COLO829 (cell line): Measurements from ENCODE around the gene PCDH10.
A peak's percentile ranks its signal among the peaks of the same experiment; 100 is the strongest.

ENCODE experiments used
- DNase-seq: peaks from one replicate; pipeline ENCODE4 v3.0.0; 2012; ENCODE audit warnings: low spot score

PCDH10 gene

DNA sequence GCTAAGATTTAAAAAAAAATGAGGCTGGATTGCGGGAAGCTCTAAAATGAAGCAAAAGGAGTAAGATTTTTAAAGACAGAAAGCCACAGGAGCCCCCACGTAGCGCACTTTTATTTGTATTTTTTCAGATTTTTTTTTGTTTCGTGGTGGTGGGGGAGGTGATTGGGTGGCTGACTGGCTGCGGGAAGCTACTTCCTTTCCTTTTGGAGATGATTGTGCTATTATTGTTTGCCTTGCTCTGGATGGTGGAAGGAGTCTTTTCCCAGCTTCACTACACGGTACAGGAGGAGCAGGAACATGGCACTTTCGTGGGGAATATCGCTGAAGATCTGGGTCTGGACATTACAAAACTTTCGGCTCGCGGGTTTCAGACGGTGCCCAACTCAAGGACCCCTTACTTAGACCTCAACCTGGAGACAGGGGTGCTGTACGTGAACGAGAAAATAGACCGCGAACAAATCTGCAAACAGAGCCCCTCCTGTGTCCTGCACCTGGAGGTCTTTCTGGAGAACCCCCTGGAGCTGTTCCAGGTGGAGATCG lies 908 bp downstream of the PCDH10 start:
- DNase-seq = peak; percentile 20

DNA sequence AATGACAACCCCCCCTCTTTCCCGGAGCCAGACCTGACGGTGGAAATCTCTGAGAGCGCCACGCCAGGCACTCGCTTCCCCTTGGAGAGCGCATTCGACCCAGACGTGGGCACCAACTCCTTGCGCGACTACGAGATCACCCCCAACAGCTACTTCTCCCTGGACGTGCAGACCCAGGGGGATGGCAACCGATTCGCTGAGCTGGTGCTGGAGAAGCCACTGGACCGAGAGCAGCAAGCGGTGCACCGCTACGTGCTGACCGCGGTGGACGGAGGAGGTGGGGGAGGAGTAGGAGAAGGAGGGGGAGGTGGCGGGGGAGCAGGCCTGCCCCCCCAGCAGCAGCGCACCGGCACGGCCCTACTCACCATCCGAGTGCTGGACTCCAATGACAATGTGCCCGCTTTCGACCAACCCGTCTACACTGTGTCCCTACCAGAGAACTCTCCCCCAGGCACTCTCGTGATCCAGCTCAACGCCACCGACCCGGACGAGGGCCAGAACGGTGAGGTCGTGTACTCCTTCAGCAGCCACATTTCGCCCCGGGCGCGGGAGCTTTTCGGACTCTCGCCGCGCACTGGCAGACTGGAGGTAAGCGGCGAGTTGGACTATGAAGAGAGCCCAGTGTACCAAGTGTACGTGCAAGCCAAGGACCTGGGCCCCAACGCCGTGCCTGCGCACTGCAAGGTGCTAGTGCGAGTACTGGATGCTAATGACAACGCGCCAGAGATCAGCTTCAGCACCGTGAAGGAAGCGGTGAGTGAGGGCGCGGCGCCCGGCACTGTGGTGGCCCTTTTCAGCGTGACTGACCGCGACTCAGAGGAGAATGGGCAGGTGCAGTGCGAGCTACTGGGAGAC lies 1.6 kb downstream of the PCDH10 start:
- no peak for DNase-seq

DNA sequence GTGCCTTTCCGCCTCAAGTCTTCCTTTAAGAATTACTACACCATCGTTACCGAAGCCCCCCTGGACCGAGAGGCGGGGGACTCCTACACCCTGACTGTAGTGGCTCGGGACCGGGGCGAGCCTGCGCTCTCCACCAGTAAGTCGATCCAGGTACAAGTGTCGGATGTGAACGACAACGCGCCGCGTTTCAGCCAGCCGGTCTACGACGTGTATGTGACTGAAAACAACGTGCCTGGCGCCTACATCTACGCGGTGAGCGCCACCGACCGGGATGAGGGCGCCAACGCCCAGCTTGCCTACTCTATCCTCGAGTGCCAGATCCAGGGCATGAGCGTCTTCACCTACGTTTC lies 2.2 kb downstream of the PCDH10 start:
- no peak for DNase-seq

DNA sequence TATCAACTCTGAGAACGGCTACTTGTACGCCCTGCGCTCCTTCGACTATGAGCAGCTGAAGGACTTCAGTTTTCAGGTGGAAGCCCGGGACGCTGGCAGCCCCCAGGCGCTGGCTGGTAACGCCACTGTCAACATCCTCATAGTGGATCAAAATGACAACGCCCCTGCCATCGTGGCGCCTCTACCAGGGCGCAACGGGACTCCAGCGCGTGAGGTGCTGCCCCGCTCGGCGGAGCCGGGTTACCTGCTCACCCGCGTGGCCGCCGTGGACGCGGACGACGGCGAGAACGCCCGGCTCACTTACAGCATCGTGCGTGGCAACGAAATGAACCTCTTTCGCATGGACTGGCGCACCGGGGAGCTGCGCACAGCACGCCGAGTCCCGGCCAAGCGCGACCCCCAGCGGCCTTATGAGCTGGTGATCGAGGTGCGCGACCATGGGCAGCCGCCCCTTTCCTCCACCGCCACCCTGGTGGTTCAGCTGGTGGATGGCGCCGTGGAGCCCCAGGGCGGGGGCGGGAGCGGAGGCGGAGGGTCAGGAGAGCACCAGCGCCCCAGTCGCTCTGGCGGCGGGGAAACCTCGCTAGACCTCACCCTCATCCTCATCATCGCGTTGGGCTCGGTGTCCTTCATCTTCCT lies 2.7 kb downstream of the PCDH10 start:
- no peak for DNase-seq

DNA sequence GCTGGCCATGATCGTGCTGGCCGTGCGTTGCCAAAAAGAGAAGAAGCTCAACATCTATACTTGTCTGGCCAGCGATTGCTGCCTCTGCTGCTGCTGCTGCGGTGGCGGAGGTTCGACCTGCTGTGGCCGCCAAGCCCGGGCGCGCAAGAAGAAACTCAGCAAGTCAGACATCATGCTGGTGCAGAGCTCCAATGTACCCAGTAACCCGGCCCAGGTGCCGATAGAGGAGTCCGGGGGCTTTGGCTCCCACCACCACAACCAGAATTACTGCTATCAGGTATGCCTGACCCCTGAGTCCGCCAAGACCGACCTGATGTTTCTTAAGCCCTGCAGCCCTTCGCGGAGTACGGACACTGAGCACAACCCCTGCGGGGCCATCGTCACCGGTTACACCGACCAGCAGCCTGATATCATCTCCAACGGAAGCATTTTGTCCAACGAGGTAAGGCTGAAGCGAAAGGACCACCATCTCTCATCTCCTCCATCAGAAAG lies 3.3 kb downstream of the PCDH10 start:
- DNase-seq = no peak

DNA sequence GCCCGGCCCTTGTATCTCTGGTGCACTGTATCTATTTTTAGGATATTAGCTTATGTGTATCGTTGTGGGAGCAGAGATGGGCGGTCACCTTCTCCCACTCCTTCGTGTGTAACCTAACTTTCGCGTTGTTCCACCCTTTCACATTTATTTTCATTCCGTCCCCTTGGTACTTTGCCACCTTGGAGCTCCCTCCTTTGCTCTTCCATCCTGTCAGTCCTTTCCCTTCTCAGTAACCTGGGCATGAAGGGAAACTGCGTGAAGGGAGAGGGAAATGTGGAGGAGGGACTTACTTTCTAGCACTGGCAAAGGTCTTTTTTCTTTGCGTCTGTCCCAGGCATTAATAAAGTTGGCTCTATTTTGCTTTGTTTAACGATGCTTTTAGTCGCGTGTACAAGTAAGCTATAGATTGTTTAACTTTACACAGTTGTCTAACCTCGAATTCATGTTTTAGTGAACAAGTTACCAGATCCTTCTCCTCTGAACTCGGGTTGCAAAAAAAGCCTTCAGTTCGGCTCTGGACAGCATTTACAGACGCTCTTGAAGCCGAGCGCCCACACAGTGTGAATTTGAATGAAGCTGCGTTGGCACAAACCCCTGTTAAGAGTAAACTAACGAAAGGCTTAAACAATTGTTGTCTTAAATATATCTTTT lies 3.9 kb downstream of the PCDH10 start:
- no peak for DNase-seq

DNA sequence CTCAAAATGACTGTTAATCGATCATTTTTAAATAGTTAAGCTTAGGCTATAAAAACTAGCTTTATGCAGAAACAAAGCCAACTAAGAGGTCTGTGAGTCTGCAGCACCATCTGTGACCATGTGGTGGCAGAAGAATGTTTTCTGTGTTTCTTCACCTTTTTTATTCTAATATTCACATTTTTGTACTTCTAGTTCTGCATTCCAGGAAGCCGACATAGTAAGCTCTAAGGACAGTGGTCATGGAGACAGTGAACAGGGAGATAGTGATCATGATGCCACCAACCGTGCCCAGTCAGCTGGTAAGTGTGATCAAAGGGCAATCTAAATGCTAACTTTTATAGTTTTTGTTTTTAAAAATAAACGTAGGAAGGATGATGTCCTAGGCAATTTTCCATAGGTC lies 5.6 kb downstream of the PCDH10 start:
- peak; percentile 27 for DNase-seq

DNA sequence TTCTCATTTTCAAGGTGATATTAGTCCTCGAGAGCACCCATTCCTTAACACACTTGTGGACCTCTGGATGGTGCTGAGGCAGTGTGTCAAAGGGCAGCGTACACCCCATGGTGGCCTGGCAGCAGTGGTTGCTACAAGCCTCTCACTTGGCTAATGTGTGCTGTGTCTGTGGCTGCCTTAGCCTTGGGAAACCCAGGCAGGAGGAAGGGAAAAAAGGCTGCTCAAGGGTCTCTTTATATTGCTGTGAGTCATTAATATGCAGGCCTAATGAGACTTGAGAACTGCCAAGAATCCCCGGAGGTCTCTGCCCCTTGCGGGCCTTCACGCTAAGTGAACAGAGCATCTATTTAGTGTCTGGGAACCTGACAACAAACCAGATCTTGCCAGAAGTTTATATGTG lies 7.0 kb downstream of the PCDH10 start:
- DNase-seq = peak; percentile 82

DNA sequence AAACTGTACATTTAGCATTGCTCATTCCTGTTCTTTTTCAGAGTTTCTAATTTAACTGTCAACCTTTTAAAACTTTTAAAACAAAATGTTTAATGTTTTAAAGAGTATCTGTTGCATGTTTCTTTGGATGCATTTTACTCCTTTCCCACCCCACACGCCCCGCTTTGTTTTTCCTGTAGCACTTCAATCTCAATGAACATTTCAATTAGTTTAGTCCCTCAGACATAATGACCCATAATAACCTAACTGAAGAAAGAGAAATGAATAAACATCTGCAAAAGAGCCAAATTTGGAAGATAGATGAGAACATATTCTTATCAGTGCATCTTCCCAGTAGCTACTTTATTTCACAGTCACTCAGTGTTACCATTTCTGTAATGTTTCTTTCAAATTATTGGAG lies 7.5 kb downstream of the PCDH10 start:
- peak; percentile 23 for DNase-seq

DNA sequence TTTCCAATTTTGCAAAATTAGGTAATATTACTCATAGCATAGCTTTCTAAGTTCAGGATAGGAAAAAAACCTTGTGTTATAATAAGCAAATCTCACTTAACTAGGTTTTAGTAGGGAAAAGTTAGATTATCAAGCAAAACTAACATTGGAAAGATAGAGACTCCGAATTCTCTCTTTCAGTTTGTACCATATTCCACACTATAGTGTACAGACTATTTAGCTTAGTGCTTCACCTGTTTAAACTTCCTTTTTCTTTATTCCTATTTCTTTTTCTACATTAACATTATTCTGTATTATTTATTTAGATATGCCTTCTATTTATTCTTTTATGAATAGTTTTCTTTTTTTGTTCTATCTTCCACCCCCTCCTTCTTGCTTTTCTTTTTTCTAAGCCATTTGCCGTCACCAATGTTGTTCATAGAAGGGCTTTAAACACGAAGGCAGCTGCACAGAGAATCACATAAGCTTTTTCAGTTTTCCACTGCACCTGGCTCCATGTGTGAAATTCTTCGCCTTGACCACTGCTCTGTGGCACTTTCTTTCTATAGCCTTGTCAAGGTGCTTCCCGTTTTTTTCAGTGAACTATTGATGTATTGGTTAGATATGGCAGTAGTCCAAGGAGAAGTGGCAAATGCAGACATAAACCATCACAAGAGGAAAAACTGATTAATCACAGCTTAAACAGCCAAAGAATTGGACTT lies 8.5 kb downstream of the PCDH10 start:
- DNase-seq = no peak

DNA sequence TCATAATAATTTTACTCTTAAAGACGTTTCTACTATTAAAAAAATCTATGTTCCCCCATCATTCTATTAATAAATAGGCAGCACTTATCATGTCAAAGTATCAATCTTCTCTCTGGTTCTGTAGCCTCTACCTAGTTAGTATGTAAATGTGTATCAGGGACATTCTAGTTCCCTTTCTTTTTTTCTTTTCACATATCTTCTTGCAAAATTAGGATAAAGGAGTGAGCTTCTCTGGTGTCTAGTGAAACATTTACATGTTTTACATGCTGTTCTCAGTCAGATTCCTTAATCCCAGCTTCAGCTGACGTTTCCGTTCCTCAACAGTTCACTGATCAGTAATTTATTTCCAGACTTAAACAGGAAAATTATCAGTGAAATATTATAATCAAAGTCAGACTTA lies 11.8 kb downstream of the PCDH10 start:
- no peak for DNase-seq

DNA sequence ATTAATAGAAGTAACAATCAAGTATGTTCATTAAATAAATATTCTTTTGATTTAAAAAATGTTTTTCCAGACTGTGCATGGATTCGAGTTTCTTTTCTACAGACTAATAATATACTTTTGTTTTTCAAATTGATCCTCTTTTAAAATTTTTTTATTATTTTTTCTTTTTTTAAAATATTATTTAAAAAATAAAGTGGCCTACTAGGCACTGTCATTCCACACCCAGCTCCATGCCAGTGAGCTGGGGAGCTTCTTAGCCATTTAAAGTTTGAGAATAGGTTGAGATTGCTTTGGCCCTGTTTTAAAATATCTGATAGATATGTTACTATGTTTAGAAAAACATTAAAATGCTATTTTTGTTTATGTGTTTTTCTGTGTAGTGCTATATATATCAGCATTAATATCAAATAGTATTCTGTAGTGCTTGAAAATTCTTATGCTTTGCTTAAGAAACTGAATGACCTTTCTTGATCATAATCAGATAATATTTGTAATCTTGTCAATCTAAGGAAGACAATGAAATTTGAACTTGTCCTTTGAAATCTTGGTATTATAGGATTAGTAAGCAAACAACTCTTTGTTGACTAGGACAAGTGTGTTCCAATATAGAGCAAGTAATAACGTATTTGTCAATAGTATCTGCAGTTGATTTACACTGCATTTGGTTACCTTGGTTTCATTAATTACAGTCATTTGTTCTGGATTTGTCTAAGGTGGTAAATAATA lies 12.6 kb downstream of the PCDH10 start:
- DNase-seq = no peak

DNA sequence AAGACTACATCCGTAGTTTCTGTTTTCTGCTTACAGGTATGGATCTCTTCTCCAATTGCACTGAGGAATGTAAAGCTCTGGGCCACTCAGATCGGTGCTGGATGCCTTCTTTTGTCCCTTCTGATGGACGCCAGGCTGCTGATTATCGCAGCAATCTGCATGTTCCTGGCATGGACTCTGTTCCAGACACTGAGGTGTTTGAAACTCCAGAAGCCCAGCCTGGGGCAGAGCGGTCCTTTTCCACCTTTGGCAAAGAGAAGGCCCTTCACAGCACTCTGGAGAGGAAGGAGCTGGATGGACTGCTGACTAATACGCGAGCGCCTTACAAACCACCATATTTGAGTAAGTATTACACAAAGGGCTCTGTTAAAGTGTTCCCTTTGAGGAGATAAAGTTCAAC lies 13.8 kb downstream of the PCDH10 start:
- peak; percentile 11 for DNase-seq

DNA sequence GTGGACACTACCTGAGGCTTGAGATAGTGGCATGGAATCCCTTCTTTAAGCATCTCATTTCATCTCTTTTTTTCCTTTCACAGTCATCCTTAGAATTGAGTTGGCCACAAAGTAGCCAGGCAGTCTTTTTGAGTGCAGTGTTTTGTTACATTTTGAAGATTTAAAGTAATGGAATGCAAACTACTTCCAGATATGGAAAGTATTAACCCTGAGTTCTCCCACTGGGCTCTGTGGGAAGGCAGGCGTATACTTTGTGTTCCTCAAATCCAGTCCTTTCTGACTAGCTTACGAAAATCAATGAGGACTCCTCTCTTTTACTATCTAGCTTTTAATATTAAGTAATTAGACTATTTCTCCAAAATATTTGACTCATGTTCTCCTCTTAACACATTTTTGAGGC lies 29.9 kb downstream of the PCDH10 start:
- DNase-seq = no peak

DNA sequence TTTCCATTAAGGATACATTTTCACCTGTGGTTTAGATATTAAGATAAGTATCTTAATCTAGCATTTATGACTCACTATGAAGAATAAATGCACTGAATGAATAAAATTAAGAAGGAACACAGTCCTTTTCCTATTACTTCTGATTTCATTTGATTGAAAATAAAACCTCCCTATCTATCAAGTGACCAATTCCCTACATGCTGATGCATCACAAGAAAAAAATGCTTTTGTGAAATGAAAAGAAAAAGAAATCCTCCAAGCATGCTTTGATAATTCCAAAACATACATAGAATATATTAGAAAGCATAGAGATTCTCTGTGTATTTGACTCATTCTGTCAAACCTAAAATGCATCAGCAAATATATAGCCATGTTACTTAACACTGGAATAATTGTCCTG lies 37.1 kb downstream of the PCDH10 start:
- peak; percentile 29 for DNase-seq

DNA sequence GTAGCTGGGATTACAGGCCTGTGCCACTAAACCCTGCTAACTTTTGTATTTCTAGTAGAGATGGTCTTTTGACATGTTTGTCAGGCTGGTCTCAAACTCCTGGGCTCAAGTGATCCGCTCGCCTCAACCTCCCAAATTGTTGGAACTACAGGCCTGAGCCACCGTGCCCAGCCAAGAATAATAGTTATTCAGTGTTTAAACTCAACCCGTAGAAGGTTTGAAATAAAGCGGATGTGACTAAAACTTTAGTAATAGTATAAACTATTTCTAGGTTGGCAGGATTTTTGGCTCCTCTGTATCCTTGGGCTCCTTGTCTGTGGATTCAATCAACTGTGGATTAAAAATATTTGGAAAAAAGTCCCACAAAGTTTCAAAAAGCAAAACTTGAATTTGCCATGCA lies 37.8 kb downstream of the PCDH10 start:
- no peak for DNase-seq

DNA sequence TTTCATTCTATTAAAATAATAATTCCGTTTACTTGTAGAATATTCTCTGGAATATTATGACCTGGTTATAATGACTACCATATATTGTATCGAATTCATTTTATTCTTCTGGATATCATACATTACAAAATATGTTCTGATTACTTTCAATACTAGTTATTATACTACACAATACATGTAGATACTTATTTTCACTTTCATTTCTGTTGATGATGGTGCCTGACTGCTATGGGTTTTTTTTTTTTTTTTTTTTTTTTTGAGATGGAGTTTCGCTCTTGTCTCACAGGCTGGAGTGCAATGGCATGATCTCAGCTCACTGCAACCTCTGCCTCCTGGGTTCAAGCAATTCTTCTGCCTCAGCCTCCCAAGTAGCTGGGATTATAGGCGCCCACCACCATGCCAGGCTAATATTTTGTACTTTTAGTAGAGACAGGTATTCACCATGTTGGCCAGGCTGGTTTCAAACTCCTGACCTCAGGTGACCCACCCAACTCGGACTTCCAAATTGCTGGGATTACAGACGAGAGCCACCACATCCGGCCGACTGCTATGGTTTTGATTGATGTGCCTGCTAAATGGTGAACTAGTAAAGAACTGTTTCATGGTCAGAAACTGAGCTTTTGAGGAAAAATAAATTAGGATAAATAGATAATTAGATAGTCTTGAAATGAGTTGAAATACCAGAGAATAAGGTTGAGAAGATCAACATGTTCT lies 39.5 kb downstream of the PCDH10 start:
- DNase-seq = no peak

DNA sequence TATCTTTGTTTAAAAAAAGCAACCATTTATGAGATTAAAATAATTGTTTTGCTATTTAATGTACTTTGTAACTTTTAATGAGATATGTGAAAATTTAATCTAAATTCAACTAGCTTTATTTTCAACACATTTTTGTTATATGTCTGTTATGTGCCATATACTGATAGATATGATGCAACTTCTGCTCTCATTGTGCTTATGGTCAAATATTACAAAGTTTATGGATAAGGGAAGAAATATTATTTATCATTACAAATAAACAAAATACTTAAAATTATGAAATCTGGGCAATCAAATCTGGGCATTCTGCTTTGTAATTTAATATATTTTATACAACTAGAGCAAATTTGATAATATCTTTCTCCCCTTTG lies 40.0 kb downstream of the PCDH10 start:
- DNase-seq = no peak

DNA sequence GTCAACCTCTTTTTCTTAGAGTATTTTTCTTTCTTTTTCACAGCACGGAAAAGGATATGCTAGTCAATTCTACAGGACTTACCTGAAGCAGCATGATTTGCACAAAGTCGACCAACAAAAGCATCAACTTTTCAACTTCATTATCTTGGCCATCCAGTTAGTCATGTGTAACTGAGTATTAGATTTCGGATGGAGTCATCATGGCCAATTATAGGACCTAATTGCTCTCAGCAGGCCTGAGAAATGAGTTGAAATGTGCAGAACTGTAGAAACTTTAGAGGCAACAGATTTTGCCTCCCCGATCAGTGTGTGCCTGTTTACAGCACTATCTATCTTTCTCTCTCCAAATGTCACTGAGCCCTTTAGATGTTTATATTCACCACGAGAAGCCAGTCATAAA lies 41.0 kb downstream of the PCDH10 start:
- DNase-seq = no peak

DNA sequence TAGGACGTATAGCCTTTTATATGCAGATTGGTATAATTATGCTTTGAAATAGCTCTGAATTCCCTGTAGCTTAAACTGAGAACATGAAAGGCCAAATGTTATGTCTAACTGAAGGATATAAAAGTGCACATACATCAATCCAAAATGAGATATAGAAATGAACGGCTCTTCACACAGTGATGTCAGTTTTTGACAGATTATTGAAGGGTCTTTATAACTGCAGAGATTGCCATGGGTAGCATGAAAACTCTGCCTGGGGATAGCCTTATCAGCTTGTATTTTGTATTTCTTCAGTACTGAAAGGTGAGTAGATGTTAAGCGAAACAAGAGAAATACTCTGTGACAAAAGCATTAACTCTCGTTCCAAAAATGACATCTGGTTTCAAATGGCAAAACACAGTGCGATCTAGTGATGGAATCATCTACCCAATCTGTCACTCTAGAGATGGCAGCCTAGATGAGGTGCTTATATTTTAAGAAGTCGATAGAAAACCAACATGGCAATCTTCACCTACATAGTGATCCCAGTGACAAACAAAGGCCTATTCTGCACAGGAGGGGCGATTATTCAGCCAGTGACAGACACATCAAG lies 59.7 kb downstream of the PCDH10 start:
- no peak for DNase-seq

DNA sequence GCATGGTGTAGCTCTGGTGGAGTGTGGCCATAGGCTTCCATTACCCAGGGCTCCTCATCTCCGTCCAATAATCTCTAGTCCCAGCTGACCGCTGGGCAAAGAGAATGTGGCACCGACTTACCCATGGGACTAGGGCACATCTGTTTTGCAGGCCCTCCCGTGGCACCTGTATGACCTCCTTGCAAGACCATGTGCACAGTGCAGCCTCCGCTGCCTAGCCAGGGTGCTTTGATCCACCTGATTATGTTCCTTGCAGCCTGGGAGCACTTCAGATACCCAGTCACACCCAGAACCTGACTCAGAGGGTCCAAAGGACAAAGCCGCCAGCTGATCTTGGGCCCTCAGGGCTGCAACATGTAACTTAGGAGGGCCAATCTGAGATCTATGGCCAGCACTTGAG lies 84.8 kb downstream of the PCDH10 start:
- no peak for DNase-seq
